ENCODE data around the gene PHF21B. TPM values are rescaled to one million over a fixed set of nuclear protein-coding genes. Genes with fewer than 3 reads are reported as not detected.
"Not testable (repeated sequence)": the region's sequence is repeated elsewhere in the genome, so short reads cannot be mapped to it uniquely, and the experiment has no call there.

The PHF21B gene
- total RNA-seq, 5 donors from 2014 or later (not counting 1 experiment from before 2014, with no cell fraction given), result 0.15 to 0.36 TPM; not detected in 3

DNA sequence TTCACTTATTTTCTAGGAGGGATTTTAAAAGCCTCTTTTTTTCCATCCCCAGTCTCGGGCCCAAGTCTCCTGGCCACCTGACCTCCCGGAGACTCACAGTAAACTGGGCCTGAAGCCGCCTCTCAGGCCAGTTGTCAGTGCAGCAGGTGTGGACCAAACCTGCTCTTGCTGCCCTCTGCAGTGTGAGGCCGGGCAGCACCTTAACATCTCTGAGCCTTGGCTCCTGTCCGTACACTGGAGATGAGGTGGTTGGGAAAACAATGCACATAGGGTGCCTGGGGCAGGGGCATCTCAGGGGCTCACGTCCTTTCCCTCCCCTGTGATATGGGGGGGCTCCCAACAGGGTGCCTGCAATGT, 45.1 kb downstream of the PHF21B start:
- ATAC-seq (replicated peaks in 1 of 4) (no peak), DNase-seq (no peak)
- 80% methylated on average over 4 of the region's 6 CpGs for WGBS (ENCODE audit: insufficient coverage)
- Mint-ChIP-seq H3K36me3 (no peaks in the 10 kb centered on the region), H3K9me3 (no peaks in the 10 kb centered on the region), H3K4me1 (no peaks in the 10 kb centered on the region), H3K27me3 (peaks cover 4 to 14% of the 10 kb centered on the region in 2 donors), H3K4me3 (no peak overlapping the region), H3K27ac (no peak overlapping the region)
- Histone ChIP-seq H3K27me3 (replicated peaks in 1 of 2; ENCODE audit: control insufficient read depth in 2 of 2, extremely low read depth in 1 of 2, insufficient read depth in 2 of 2, low read length in 1 of 2) (peaks cover 0 to 38% of the 10 kb centered on the region in 2 experiments), H3K36me3 (ENCODE audit: control insufficient read depth in 2 of 2, extremely low read depth in 1 of 2, insufficient read depth in 1 of 2, low read length in 1 of 2) (no peaks in the 10 kb centered on the region), H3K27ac (ENCODE audit: low read length) (no peak overlapping the region), H3K4me1 (ENCODE audit: control insufficient read depth in 1 of 2, extremely low read depth in 1 of 2, insufficient read depth in 2 of 2, low read length in 2 of 2) (no peaks in the 10 kb centered on the region), H3K9me3 (no peaks in the 10 kb centered on the region), H3K4me3 (ENCODE audit: control insufficient read depth in 1 of 2, extremely low read depth in 1 of 2, low read length in 1 of 2) (no peak overlapping the region)
- POLR2A ChIA-PET, result no interaction called here
- CTCF ChIA-PET, result no interaction called here

DNA sequence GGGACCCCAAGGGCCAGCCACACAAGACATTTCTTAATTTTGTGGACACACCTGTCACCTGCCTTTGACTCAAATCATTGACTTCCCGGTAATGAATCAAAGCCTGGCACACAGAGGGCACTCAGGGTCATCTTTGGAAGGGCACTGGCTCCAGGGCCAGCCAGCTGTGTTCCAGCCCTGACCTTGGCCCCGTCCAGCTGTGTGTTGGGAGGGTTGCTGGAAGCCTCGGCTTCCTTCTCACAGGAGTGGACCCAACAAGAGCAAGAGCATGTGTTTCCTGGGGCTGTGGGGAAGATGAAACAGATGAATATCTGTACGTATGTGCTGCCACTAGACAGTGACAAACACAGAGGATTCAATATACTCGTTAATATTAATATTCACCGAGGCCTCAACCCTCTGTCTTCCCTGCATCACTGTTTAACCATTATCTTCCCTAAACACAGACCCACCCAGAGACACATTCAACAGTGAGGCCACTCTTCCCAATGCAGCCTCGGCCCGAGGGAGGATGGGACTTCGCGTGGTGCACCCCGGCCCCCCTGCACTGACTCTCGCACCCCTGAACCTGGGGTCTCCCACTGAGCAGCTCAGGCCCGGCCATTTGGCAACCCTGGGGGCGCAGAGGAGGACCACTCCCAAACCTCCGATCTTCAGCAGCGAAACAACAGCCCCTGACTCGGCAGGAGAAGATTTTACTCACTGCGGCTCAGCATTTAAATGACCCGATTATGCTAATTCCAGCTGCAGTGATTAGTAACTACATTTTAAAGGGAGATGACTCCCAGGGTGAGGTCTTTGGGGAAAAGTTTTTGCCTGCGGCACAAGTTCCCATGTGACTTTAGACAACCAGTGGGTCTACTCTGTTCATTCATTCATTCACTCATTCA, 45.7 kb downstream of the PHF21B start:
- Histone ChIP-seq H3K4me1 (ENCODE audit: control insufficient read depth in 1 of 2, extremely low read depth in 1 of 2, insufficient read depth in 2 of 2, low read length in 2 of 2) (no peaks in the 10 kb centered on the region), H3K27me3 (replicated peaks in 1 of 2; ENCODE audit: control insufficient read depth in 2 of 2, extremely low read depth in 1 of 2, insufficient read depth in 2 of 2, low read length in 1 of 2) (peaks cover 0 to 36% of the 10 kb centered on the region in 2 experiments), H3K9me3 (no peaks in the 10 kb centered on the region), H3K4me3 (ENCODE audit: control insufficient read depth in 1 of 2, extremely low read depth in 1 of 2, low read length in 1 of 2) (no peak overlapping the region), H3K27ac (ENCODE audit: low read length) (no peak overlapping the region), H3K36me3 (ENCODE audit: control insufficient read depth in 2 of 2, extremely low read depth in 1 of 2, insufficient read depth in 1 of 2, low read length in 1 of 2) (no peaks in the 10 kb centered on the region)
- Mint-ChIP-seq H3K27me3 (peaks cover 7 to 20% of the 10 kb centered on the region in 2 donors), H3K9me3 (no peaks in the 10 kb centered on the region), H3K4me1 (no peaks in the 10 kb centered on the region), H3K27ac (no peak overlapping the region), H3K36me3 (no peaks in the 10 kb centered on the region), H3K4me3 (no peak overlapping the region)
- DNase-seq (no peak), ATAC-seq (replicated peaks in 1 of 4) (no peak)
- ChIA-PET CTCF (no interaction called here), POLR2A (no interaction called here)
- 81% methylated on average over 9 of the region's 20 CpGs for WGBS (ENCODE audit: insufficient coverage)

DNA sequence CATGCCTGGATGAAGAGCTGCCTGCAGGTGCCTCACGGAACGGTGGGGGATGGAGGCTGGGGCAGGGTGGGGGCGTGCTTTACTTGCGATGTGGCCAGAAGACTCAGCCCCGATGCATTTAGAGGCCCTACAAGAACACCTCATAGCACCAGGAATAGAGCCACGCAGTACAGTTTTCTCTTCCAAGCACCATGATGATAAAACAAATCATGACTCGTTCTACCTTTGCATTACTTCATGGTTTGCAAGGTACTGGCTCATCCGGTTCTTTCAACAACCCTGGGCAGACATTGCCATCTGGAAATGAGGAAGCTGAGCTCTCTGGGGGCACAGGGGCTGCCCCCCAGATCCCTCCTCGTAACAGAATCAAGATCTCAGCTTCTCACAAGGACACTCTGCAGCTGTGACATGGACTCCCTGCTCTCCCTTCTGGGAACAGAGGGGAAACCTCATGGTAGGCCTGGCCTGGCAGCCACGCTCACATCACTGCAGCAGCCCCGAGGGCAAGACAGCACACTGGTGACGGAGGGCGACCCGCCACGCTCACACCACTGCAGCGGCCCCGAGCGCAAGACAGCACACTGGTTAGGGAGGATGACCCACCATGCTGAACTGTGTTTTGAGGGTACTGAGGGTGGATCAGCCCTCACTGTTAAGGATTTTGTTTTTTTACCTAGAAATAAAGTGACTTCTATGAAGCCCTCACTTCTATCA, 46.9 kb downstream of the PHF21B start:
- Histone ChIP-seq H3K9me3 (no peaks in the 10 kb centered on the region), H3K36me3 (ENCODE audit: control insufficient read depth in 2 of 2, extremely low read depth in 1 of 2, insufficient read depth in 1 of 2, low read length in 1 of 2) (no peaks in the 10 kb centered on the region), H3K27ac (ENCODE audit: low read length) (no peak overlapping the region), H3K27me3 (replicated peaks in 1 of 2; ENCODE audit: control insufficient read depth in 2 of 2, extremely low read depth in 1 of 2, insufficient read depth in 2 of 2, low read length in 1 of 2) (peaks cover 0 to 36% of the 10 kb centered on the region in 2 experiments), H3K4me3 (ENCODE audit: control insufficient read depth in 1 of 2, extremely low read depth in 1 of 2, low read length in 1 of 2) (no peak overlapping the region), H3K4me1 (ENCODE audit: control insufficient read depth in 1 of 2, extremely low read depth in 1 of 2, insufficient read depth in 2 of 2, low read length in 2 of 2) (no peaks in the 10 kb centered on the region)
- Mint-ChIP-seq H3K27ac (no peak overlapping the region), H3K27me3 (peaks cover 7 to 20% of the 10 kb centered on the region in 2 donors), H3K9me3 (no peaks in the 10 kb centered on the region), H3K4me1 (no peaks in the 10 kb centered on the region), H3K36me3 (no peaks in the 10 kb centered on the region), H3K4me3 (no peak overlapping the region)
- CTCF ChIA-PET, result no interaction called here
- WGBS (ENCODE audit: insufficient coverage), result 71% methylated on average over 10 of the region's 18 CpGs
- DNase-seq (no peak), ATAC-seq (replicated peaks in 1 of 4) (no peak)
- POLR2A ChIA-PET, result no interaction called here

DNA sequence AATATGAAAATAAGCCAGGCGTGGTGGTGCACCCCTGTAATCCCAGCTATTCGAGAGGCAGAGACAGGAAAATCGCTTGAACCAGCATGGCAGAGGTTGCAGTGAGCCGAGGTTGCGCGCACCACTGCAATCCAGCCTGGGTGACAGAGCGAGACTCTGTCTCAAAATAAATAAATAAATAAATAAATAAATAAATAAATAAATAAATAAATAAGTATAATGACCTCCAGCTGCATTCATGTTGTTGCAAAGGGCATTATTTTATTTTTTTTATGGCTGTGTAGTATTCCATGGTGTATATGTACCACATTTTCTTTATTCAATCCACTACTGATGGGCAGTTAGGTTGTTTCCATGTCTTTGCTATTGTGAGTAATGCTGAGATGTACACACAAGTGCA, 48.1 kb downstream of the PHF21B start:
- H3K27me3 Mint-ChIP-seq, result peaks cover 7 to 20% of the 10 kb centered on the region in 2 donors

DNA sequence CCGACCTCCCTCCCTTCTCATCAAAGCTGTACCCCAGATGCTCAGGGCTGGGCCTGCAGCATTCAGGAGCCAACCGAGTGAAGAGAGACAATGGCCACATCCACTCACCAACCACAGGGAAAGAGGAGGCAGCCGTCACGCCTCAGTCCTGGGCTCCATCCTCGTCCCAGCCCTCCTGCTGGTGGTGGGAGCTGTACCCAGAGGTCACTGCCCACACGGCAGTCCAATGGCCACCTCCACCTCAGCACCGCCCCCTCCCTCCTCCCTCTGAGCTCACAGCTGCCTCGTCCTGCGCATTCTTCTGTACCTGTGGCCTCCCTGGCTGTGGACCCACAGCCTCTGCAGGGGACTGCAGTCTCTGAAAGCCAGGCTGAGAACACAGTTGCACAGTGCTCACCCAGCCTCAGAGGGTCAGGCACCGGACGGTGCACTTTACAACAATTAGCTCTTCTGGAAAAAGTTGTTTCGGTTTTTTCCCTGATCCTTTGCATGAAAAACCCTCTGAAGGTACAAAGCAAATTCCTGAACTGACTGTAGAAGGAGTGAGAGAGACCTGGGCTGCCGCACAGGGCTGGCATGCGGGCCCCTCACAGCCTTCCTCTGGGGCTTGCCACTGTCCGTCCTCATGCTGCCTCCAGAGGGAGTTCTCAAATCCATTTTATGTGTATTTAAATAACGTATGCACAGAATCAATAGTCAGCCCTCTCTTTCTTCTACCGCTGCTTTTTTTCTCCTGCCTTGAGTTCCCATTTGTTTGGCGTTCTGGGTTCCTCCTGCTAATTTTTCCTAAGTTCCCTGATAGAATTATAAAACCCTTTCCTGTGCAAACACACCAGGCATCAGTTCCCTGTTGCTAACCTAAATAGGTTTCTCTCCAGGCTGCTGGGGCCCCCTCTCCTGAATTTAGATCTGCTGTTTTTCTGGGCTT, 52.7 kb downstream of the PHF21B start:
- H3K4me1 ChIP-seq (ENCODE audit: control insufficient read depth in 1 of 2, extremely low read depth in 1 of 2, insufficient read depth in 2 of 2, low read length in 2 of 2), result no peaks in the 10 kb centered on the region
- H3K27me3 ChIP-seq (replicated peaks in 1 of 2; ENCODE audit: control insufficient read depth in 2 of 2, extremely low read depth in 1 of 2, insufficient read depth in 2 of 2, low read length in 1 of 2), result peaks cover 0 to 41% of the 10 kb centered on the region in 2 experiments
- no peak overlapping the region for H3K4me3 ChIP-seq (ENCODE audit: control insufficient read depth in 1 of 2, extremely low read depth in 1 of 2, low read length in 1 of 2)
- no peaks in the 10 kb centered on the region for H3K9me3 Mint-ChIP-seq
- H3K4me1 Mint-ChIP-seq, result no peaks in the 10 kb centered on the region
- H3K36me3 ChIP-seq (ENCODE audit: control insufficient read depth in 2 of 2, extremely low read depth in 1 of 2, insufficient read depth in 1 of 2, low read length in 1 of 2), result no peaks in the 10 kb centered on the region
- H3K27ac Mint-ChIP-seq, result no peak overlapping the region
- H3K36me3 Mint-ChIP-seq, result no peaks in the 10 kb centered on the region
- WGBS (ENCODE audit: insufficient coverage), result 76% methylated on average over 11 of the region's 18 CpGs
- no peak overlapping the region for H3K27ac ChIP-seq (ENCODE audit: low read length)
- no peak overlapping the region for H3K4me3 Mint-ChIP-seq
- H3K9me3 ChIP-seq, result no peaks in the 10 kb centered on the region
- CTCF ChIA-PET, result no interaction called here
- H3K27me3 Mint-ChIP-seq, result peaks cover 14 to 25% of the 10 kb centered on the region in 2 donors
- no peak for DNase-seq
- ATAC-seq (replicated peaks in 1 of 4), result no peak
- POLR2A ChIA-PET, result no interaction called here

More for the DNA sequence above, 48.1 kb downstream of the PHF21B start:
- H3K27ac ChIP-seq (ENCODE audit: low read length); H3K4me3 Mint-ChIP-seq; H3K36me3 Mint-ChIP-seq; H3K27ac Mint-ChIP-seq; H3K4me3 ChIP-seq (ENCODE audit: control insufficient read depth in 1 of 2, extremely low read depth in 1 of 2, low read length in 1 of 2); POLR2A ChIA-PET; H3K9me3 Mint-ChIP-seq; CTCF ChIA-PET; H3K4me1 Mint-ChIP-seq; H3K4me1 ChIP-seq (ENCODE audit: control insufficient read depth in 1 of 2, extremely low read depth in 1 of 2, insufficient read depth in 2 of 2, low read length in 2 of 2); H3K9me3 ChIP-seq; H3K36me3 ChIP-seq (ENCODE audit: control insufficient read depth in 2 of 2, extremely low read depth in 1 of 2, insufficient read depth in 1 of 2, low read length in 1 of 2); ATAC-seq (replicated peaks in 1 of 4); DNase-seq: not testable (repeated sequence)
- 100% methylated on average over 1 of the region's 7 CpGs for WGBS (ENCODE audit: insufficient coverage)
- peaks cover 0 to 36% of the 10 kb centered on the region in 2 experiments for H3K27me3 ChIP-seq (replicated peaks in 1 of 2; ENCODE audit: control insufficient read depth in 2 of 2, extremely low read depth in 1 of 2, insufficient read depth in 2 of 2, low read length in 1 of 2)

DNA sequence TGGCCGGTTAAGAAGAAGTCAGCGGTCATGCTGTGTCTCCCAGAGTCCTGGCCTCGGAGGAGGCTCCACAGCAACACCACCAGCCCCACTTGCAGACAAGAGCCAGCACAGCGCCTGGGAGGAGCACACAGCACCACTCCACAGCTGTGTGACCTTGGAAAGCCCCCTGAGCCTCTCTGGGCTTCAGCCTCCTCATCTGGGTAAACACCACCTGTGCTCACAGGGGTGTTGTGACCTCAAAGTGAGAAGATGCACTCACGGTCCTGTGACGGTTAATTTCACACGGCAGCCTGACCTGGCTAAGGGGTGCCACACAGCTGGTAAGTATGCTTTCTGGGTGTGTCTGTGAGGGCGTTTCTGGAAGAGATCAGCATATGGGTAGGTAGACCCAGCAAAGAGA, 54.7 kb downstream of the PHF21B start:
- ChIA-PET CTCF (no interaction called here), POLR2A (no interaction called here)
- DNase-seq, result no peak
- no peaks in the 10 kb centered on the region for H3K36me3 Mint-ChIP-seq
- no peak overlapping the region for H3K27ac ChIP-seq (ENCODE audit: low read length)
- no peak overlapping the region for H3K27ac Mint-ChIP-seq
- no peak overlapping the region for H3K4me3 Mint-ChIP-seq
- no peaks in the 10 kb centered on the region for H3K9me3 ChIP-seq
- no peak overlapping the region for H3K4me3 ChIP-seq (ENCODE audit: control insufficient read depth in 1 of 2, extremely low read depth in 1 of 2, low read length in 1 of 2)
- no peaks in the 10 kb centered on the region for H3K4me1 Mint-ChIP-seq
- no peaks in the 10 kb centered on the region for H3K4me1 ChIP-seq (ENCODE audit: control insufficient read depth in 1 of 2, extremely low read depth in 1 of 2, insufficient read depth in 2 of 2, low read length in 2 of 2)
- peaks cover 13 to 25% of the 10 kb centered on the region in 2 donors for H3K27me3 Mint-ChIP-seq
- ATAC-seq (replicated peaks in 1 of 4), result no peak
- WGBS (ENCODE audit: insufficient coverage), result 61% methylated on average over 6 of the region's 8 CpGs
- H3K27me3 ChIP-seq (replicated peaks in 1 of 2; ENCODE audit: control insufficient read depth in 2 of 2, extremely low read depth in 1 of 2, insufficient read depth in 2 of 2, low read length in 1 of 2), result peaks cover 0 to 37% of the 10 kb centered on the region in 2 experiments
- peaks cover 0 to 3% (median 0%) of the 10 kb centered on the region in 3 donors for H3K9me3 Mint-ChIP-seq
- no peaks in the 10 kb centered on the region for H3K36me3 ChIP-seq (ENCODE audit: control insufficient read depth in 2 of 2, extremely low read depth in 1 of 2, insufficient read depth in 1 of 2, low read length in 1 of 2)

All from T-cell (primary cell).